Measurements from ENCODE around the gene ATXN7L1. TPM values are rescaled to one million over a fixed set of nuclear protein-coding genes. Genes with fewer than 3 reads are reported as not detected.

Gene ATXN7L1
- polyA plus RNA-seq, 1 experiment = 2.7 TPM

- no peak for DNase-seq (ENCODE audit: low read depth)
- Histone ChIP-seq H3K27me3 (ENCODE audit: control insufficient read depth, insufficient read depth, low read length) (no peaks in the 10 kb centered on the region), H3K4me3 (ENCODE audit: low read depth, low read length) (no peak overlapping the region), H3K36me3 (ENCODE audit: control insufficient read depth, insufficient read depth, low read length) (0 out of 2 replicates have a peak, but pooled peaks cover 3% of the 10 kb centered on the region)
- ChIA-PET POLR2A (no interaction called here), CTCF (no interaction called here)
- TF ChIP-seq CTCF (IDR thresholded peaks at IDR 0.05; ENCODE audit: insufficient read depth, low read depth, low read length) = no peak
These were observed 252.5 kb downstream of the ATXN7L1 start for GRCh38 chr7:105623906-105624305.

- H3K27me3 ChIP-seq (ENCODE audit: control insufficient read depth, insufficient read depth, low read length) = no peaks in the 10 kb centered on the region
- ChIA-PET CTCF (interaction anchor here (2.0 kb wide), 1 partner anchor 420 kb away, joined by 7 read pairs; no protein-coding TSS in a partner anchor), POLR2A (no interaction called here)
- no peak overlapping the region for H3K4me3 ChIP-seq (ENCODE audit: low read depth, low read length)
- H3K36me3 ChIP-seq (ENCODE audit: control insufficient read depth, insufficient read depth, low read length) = 0 out of 2 replicates have a peak, but pooled peaks cover 3% of the 10 kb centered on the region
- DNase-seq (ENCODE audit: low read depth) = no peak
- TF ChIP-seq CTCF (IDR thresholded peaks at IDR 0.05; ENCODE audit: insufficient read depth, low read depth, low read length) = no peak
These were observed 253.0 kb downstream of the ATXN7L1 start for GRCh38 chr7:105623378-105623777.

GRCh38 chr7:105622106-105622731 is 254.2 kb downstream of the ATXN7L1 start:
- Histone ChIP-seq H3K36me3 (ENCODE audit: control insufficient read depth, insufficient read depth, low read length) (0 out of 2 replicates have a peak, but pooled peaks cover 3% of the 10 kb centered on the region), H3K27me3 (ENCODE audit: control insufficient read depth, insufficient read depth, low read length) (no peaks in the 10 kb centered on the region), H3K4me3 (ENCODE audit: low read depth, low read length) (no peak overlapping the region)
- ChIA-PET POLR2A (interaction anchor here (0.6 kb wide), 1 partner anchor 80 kb away, joined by 3 read pairs; no protein-coding TSS in a partner anchor), CTCF (interaction anchor here (0.7 to 2.0 kb wide), 3 partner anchors 11 to 421 kb away, joined by 3 to 7 read pairs (median 3); no protein-coding TSS in a partner anchor)
- TF ChIP-seq CTCF (IDR thresholded peaks at IDR 0.05; ENCODE audit: insufficient read depth, low read depth, low read length) = no peak
- DNase-seq (ENCODE audit: low read depth) = no peak

- POLR2A ChIA-PET = interaction anchor here (0.6 kb wide), 1 partner anchor 79 kb away, joined by 3 read pairs; no protein-coding TSS in a partner anchor
- no peak for TF ChIP-seq CTCF (IDR thresholded peaks at IDR 0.05; ENCODE audit: insufficient read depth, low read depth, low read length)
- CTCF ChIA-PET = interaction anchor here (1.3 to 2.0 kb wide), 2 partner anchors 32 to 422 kb away, joined by 3 to 7 read pairs; no protein-coding TSS in a partner anchor
- Histone ChIP-seq H3K36me3 (ENCODE audit: control insufficient read depth, insufficient read depth, low read length) (0 out of 2 replicates have a peak, but pooled peaks cover 3% of the 10 kb centered on the region), H3K4me3 (ENCODE audit: low read depth, low read length) (no peak overlapping the region), H3K27me3 (ENCODE audit: control insufficient read depth, insufficient read depth, low read length) (no peaks in the 10 kb centered on the region)
- DNase-seq (ENCODE audit: low read depth) = peak; percentile 19
These were observed 254.8 kb downstream of the ATXN7L1 start for GRCh38 chr7:105621617-105622016.

- no peak for TF ChIP-seq CTCF (IDR thresholded peaks at IDR 0.05; ENCODE audit: insufficient read depth, low read depth, low read length)
- ChIA-PET CTCF (interaction anchor here (1.3 kb wide), 1 partner anchor 32 kb away, joined by 3 read pairs; no protein-coding TSS in a partner anchor), POLR2A (no interaction called here)
- Histone ChIP-seq H3K4me3 (ENCODE audit: low read depth, low read length) (no peak overlapping the region), H3K27me3 (ENCODE audit: control insufficient read depth, insufficient read depth, low read length) (no peaks in the 10 kb centered on the region), H3K36me3 (ENCODE audit: control insufficient read depth, insufficient read depth, low read length) (0 out of 2 replicates have a peak, but pooled peaks cover 3% of the 10 kb centered on the region)
- no peak for DNase-seq (ENCODE audit: low read depth)
These were observed 255.2 kb downstream of the ATXN7L1 start for GRCh38 chr7:105621176-105621575.

Data from BJ (cell line).